Measurements from ENCODE around the gene C22orf23. TPM values are rescaled to one million over a fixed set of nuclear protein-coding genes. Genes with fewer than 3 reads are reported as not detected.

C22orf23 gene
- total RNA-seq, 1 donor from 2014 or later: 0.93 TPM

- Mint-ChIP-seq H3K4me1 (ENCODE audit: low read depth) (no peaks in the 10 kb centered on the region), H3K27ac (no peak overlapping the region), H3K4me3 (ENCODE audit: low read depth) (no peak overlapping the region), H3K9me3 (ENCODE audit: low read depth) (no peaks in the 10 kb centered on the region), H3K36me3 (ENCODE audit: insufficient read depth) (peaks cover 10% of the 10 kb centered on the region), H3K27me3 (no peaks in the 10 kb centered on the region)
- no peak for DNase-seq (ENCODE audit: low spot score, unreplicated experiment)
- TF ChIP-seq CTCF (IDR thresholded peaks at IDR 0.05; ENCODE audit: unreplicated experiment): no peak
Measured at GRCh38 chr22:37930952-37931440, 22.4 kb downstream of the C22orf23 start.

- no peaks in the 10 kb centered on the region for H3K4me1 Mint-ChIP-seq (ENCODE audit: low read depth)
- TF ChIP-seq CTCF (IDR thresholded peaks at IDR 0.05; ENCODE audit: unreplicated experiment): no peak
- no peak overlapping the region for H3K4me3 Mint-ChIP-seq (ENCODE audit: low read depth)
- no peaks in the 10 kb centered on the region for H3K27me3 Mint-ChIP-seq
- no peak for DNase-seq (ENCODE audit: low spot score, unreplicated experiment)
- no peaks in the 10 kb centered on the region for H3K9me3 Mint-ChIP-seq (ENCODE audit: low read depth)
- H3K27ac Mint-ChIP-seq: no peak overlapping the region
- H3K36me3 Mint-ChIP-seq (ENCODE audit: insufficient read depth): peaks cover 10% of the 10 kb centered on the region
Measured at GRCh38 chr22:37930270-37930951, 23.0 kb downstream of the C22orf23 start.

DNA sequence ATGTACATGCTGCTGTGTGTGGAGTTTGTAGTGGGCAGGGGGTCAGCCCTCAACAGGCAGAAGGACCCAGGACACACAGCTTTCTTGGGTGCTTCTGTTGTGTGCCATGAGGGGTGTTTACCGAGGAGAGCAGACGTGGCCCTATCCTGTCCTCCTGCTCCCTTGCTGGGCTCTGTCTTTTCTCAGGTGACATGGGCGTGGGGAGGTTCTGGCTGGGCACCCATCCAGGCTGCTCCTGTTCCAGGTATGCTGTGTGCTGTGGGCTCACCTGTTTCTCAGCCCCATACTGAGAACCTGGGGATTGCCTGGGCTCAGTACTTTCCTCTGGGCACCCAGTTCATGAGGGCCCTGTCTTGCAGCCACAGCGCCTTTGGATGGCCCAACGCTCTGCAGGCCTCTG lies 24.0 kb downstream of the C22orf23 start:
- H3K9me3 Mint-ChIP-seq (ENCODE audit: low read depth): no peaks in the 10 kb centered on the region

DNA sequence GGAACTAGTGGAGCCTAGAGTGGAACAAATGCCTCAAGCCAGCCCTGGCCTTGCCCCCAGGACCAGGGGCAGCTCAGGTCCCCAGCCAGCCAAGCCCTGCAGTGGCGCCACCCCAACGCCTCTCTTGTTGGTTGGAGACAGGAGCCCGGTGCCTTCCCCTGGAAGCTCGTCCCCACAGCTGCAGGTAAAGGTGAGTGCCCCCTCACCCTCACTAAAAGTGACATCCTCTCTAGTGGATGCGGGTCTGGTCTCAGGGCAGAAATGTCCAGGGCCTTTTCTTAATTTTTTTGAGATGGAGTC lies 25.8 kb downstream of the C22orf23 start:
- DNase-seq (ENCODE audit: low spot score, unreplicated experiment): no peak
- Mint-ChIP-seq H3K9me3 (ENCODE audit: low read depth) (no peaks in the 10 kb centered on the region), H3K27ac (no peak overlapping the region), H3K4me1 (ENCODE audit: low read depth) (peaks cover 7% of the 10 kb centered on the region), H3K27me3 (no peaks in the 10 kb centered on the region), H3K36me3 (ENCODE audit: insufficient read depth) (peaks cover 11% of the 10 kb centered on the region), H3K4me3 (ENCODE audit: low read depth) (no peak overlapping the region)
- TF ChIP-seq CTCF (IDR thresholded peaks at IDR 0.05; ENCODE audit: unreplicated experiment): no peak

More for the DNA sequence above, 24.0 kb downstream of the C22orf23 start:
- H3K36me3 Mint-ChIP-seq (ENCODE audit: insufficient read depth): peaks cover 10% of the 10 kb centered on the region
- H3K27ac Mint-ChIP-seq: no peak overlapping the region
- no peaks in the 10 kb centered on the region for H3K27me3 Mint-ChIP-seq
- no peak for TF ChIP-seq CTCF (IDR thresholded peaks at IDR 0.05; ENCODE audit: unreplicated experiment)
- no peak for DNase-seq (ENCODE audit: low spot score, unreplicated experiment)
- no peak overlapping the region for H3K4me3 Mint-ChIP-seq (ENCODE audit: low read depth)
- H3K4me1 Mint-ChIP-seq (ENCODE audit: low read depth): no peaks in the 10 kb centered on the region

- Mint-ChIP-seq H3K36me3 (ENCODE audit: insufficient read depth) (peaks cover 11% of the 10 kb centered on the region), H3K4me1 (ENCODE audit: low read depth) (peaks cover 7% of the 10 kb centered on the region), H3K9me3 (ENCODE audit: low read depth) (no peaks in the 10 kb centered on the region), H3K27me3 (no peaks in the 10 kb centered on the region), H3K4me3 (ENCODE audit: low read depth) (no peak overlapping the region), H3K27ac (no peak overlapping the region)
- no peak for TF ChIP-seq CTCF (IDR thresholded peaks at IDR 0.05; ENCODE audit: unreplicated experiment)
- DNase-seq (ENCODE audit: low spot score, unreplicated experiment): no peak
Measured at GRCh38 chr22:37926771-37927636, 26.4 kb downstream of the C22orf23 start.
